GM12891 (cell line): ENCODE results near the gene TEKTIP1.

Source experiments
- DNase-seq: peaks from one replicate; pipeline ENCODE4 v3.0.0; 2011; ENCODE audit warnings: low spot score; ENCODE audit not compliant: insufficient read length
- FAIRE-seq: peaks from 2 replicates; lab custom pipeline; 2011; peaks lifted over from hg19 to GRCh38; lab: Jason Lieb, UNC
- PAX5 ChIP-seq: IDR thresholded peaks from 2 replicates; pipeline ENCODE4 v1.6.1; 2011; ENCODE audit warnings: low read length, moderate library complexity, mild to moderate bottlenecking; ENCODE audit not compliant: insufficient read depth, severe bottlenecking
- POLR2A ChIP-seq: IDR thresholded peaks from 2 replicates; pipeline ENCODE4 v1.6.1; 2011; ENCODE audit warnings: low read depth, low read length, control low read depth
- POLR2AphosphoS5 ChIP-seq: IDR thresholded peaks from 2 replicates; pipeline ENCODE4 v1.6.1; 2011; ENCODE audit warnings: low read depth, low read length, control low read depth
- POU2F2 ChIP-seq: IDR thresholded peaks from 2 replicates; pipeline ENCODE4 v1.6.1; 2011; ENCODE audit warnings: low read depth, mild to moderate bottlenecking, control low read depth, low read length, moderate library complexity
- SPI1 ChIP-seq: IDR thresholded peaks from 2 replicates; pipeline ENCODE4 v1.6.1; 2011; ENCODE audit warnings: low read depth, low read length, control low read depth
- TAF1 ChIP-seq: IDR thresholded peaks from 2 replicates; pipeline ENCODE4 v1.6.1; 2011; ENCODE audit warnings: low read depth, low read length, control low read depth

TEKTIP1 gene

GRCh38 chr19:3508771-3509535 is 30.0 kb upstream of the TEKTIP1 start:
- DNase-seq (no peak), FAIRE-seq (no peak)
- no peak for TF ChIP-seq TAF1
- TF ChIP-seq PAX5: no peak
- TF ChIP-seq POLR2AphosphoS5: no peak
- no peak for TF ChIP-seq SPI1
- TF ChIP-seq POLR2A: no peak
- no peak for TF ChIP-seq POU2F2

GRCh38 chr19:3509566-3509989 is 29.4 kb upstream of the TEKTIP1 start:
- FAIRE-seq: no peak
- DNase-seq: no peak
- TF ChIP-seq TAF1 (no peak), SPI1 (no peak), POU2F2 (no peak), POLR2AphosphoS5 (no peak), POLR2A (no peak)

- FAIRE-seq (no peak), DNase-seq (no peak)
- TF ChIP-seq SPI1 (no peak), PAX5 (no peak), POU2F2 (no peak), POLR2AphosphoS5 (no peak), POLR2A (no peak), TAF1 (no peak)
Observed at GRCh38 chr19:3510727-3511126, 28.2 kb upstream of the TEKTIP1 start.

- DNase-seq (no peak), FAIRE-seq (no peak)
- no peak for TF ChIP-seq POLR2AphosphoS5
- TF ChIP-seq SPI1: no peak
- no peak for TF ChIP-seq PAX5
- TF ChIP-seq TAF1: no peak
- no peak for TF ChIP-seq POLR2A
- no peak for TF ChIP-seq POU2F2
Observed at GRCh38 chr19:3511506-3512251, 27.3 kb upstream of the TEKTIP1 start.

GRCh38 chr19:3512562-3513228 is 26.3 kb upstream of the TEKTIP1 start:
- DNase-seq: no peak
- no peak for FAIRE-seq

GRCh38 chr19:3513229-3514140 is 25.5 kb upstream of the TEKTIP1 start:
- no peak for TF ChIP-seq POLR2AphosphoS5
- no peak for TF ChIP-seq SPI1
- no peak for TF ChIP-seq POLR2A
- TF ChIP-seq POU2F2: no peak
- TF ChIP-seq PAX5: no peak
- TF ChIP-seq TAF1: no peak
- FAIRE-seq (no peak), DNase-seq (no peak)

More at GRCh38 chr19:3512562-3513228, 26.3 kb upstream of the TEKTIP1 start:
- TF ChIP-seq POU2F2 (no peak), POLR2AphosphoS5 (no peak), TAF1 (no peak), SPI1 (no peak), PAX5 (no peak), POLR2A (no peak)

GRCh38 chr19:3514930-3515329 is 24.0 kb upstream of the TEKTIP1 start:
- no peak for TF ChIP-seq POU2F2
- TF ChIP-seq POLR2AphosphoS5: no peak
- TF ChIP-seq SPI1: no peak
- no peak for TF ChIP-seq PAX5
- TF ChIP-seq POLR2A: no peak
- no peak for TF ChIP-seq TAF1
- FAIRE-seq (no peak), DNase-seq (no peak)

GRCh38 chr19:3515891-3516422 is 23.0 kb upstream of the TEKTIP1 start:
- TF ChIP-seq POLR2AphosphoS5 (no peak), POU2F2 (no peak), POLR2A (no peak), SPI1 (no peak), TAF1 (no peak), PAX5 (no peak)
- FAIRE-seq: no peak
- no peak for DNase-seq
